Measurements from ENCODE around the gene NBPF3.
A peak's percentile ranks its signal among the peaks of the same experiment; 100 is the strongest.
"Not testable (repeated sequence)": the region's sequence is repeated elsewhere in the genome, so short reads cannot be mapped to it uniquely, and the experiment has no call there.

The NBPF3 gene

GRCh38 chr1:21439721-21440629, at the start of gene NBPF3:
Gene NBPF3 (plus strand): TSS chr1:21440137. CDS start chr1:21445087, 4,950 bp downstream.
- in situ Hi-C loops (cut with MboI; ENCODE audit: low sequenced_read_pairs, unreplicated experiment), result no loop called here
- TF ChIP-seq CTCF (IDR thresholded peaks at IDR 0.05; ENCODE audit: borderline replicate concordance, control extremely low read depth, extremely low read depth, insufficient read depth, missing control alignments), result no peak
- DNase-seq (ENCODE audit: low spot score), result peak; percentile 86

- TF ChIP-seq CTCF (IDR thresholded peaks at IDR 0.05; ENCODE audit: borderline replicate concordance, control extremely low read depth, extremely low read depth, insufficient read depth, missing control alignments), result no peak
- in situ Hi-C loops (cut with MboI; ENCODE audit: low sequenced_read_pairs, unreplicated experiment), result no loop called here
Measured at GRCh38 chr1:21391497-21391896, 48.4 kb upstream of the NBPF3 start.

GRCh38 chr1:21392587-21393263, 47.2 kb upstream of the NBPF3 start:
- no peak for TF ChIP-seq CTCF (IDR thresholded peaks at IDR 0.05; ENCODE audit: borderline replicate concordance, control extremely low read depth, extremely low read depth, insufficient read depth, missing control alignments)
- in situ Hi-C loops (cut with MboI; ENCODE audit: low sequenced_read_pairs, unreplicated experiment), result no loop called here
- no peak for DNase-seq (ENCODE audit: low spot score)

More at GRCh38 chr1:21391497-21391896, 48.4 kb upstream of the NBPF3 start:
- no peak for DNase-seq (ENCODE audit: low spot score)

GRCh38 chr1:21396516-21396915, 43.4 kb upstream of the NBPF3 start:
- no peak for DNase-seq (ENCODE audit: low spot score)
- TF ChIP-seq CTCF (IDR thresholded peaks at IDR 0.05; ENCODE audit: borderline replicate concordance, control extremely low read depth, extremely low read depth, insufficient read depth, missing control alignments), result no peak
- in situ Hi-C loops (cut with MboI; ENCODE audit: low sequenced_read_pairs, unreplicated experiment), result no loop called here

- in situ Hi-C loops (cut with MboI; ENCODE audit: low sequenced_read_pairs, unreplicated experiment), result no loop called here
- DNase-seq (ENCODE audit: low spot score), result peak; percentile 39
- TF ChIP-seq CTCF (IDR thresholded peaks at IDR 0.05; ENCODE audit: borderline replicate concordance, control extremely low read depth, extremely low read depth, insufficient read depth, missing control alignments), result no peak
Measured at GRCh38 chr1:21397813-21398188, 42.1 kb upstream of the NBPF3 start.

- DNase-seq (ENCODE audit: low spot score); in situ Hi-C loops (cut with MboI; ENCODE audit: low sequenced_read_pairs, unreplicated experiment): not testable (repeated sequence)
Measured at GRCh38 chr1:21401726-21402346, 38.1 kb upstream of the NBPF3 start.
